HepG2 (cell line): ENCODE measurements around the gene ARFGEF3. TPM values are rescaled to one million over a fixed set of nuclear protein-coding genes. Genes with fewer than 3 reads are reported as not detected.
A peak's percentile ranks its signal among the peaks of the same experiment; 100 is the strongest.

ENCODE experiments used
- BORCS8-MEF2B ChIP-seq: sonication (generic); formaldehyde crosslinking; IDR thresholded peaks from 2 replicates; pipeline ENCODE4 v1.8.0; 2022; ENCODE audit warnings: mild to moderate bottlenecking, missing genetic modification reagents
- DRAP1 ChIP-seq: IDR thresholded peaks from 2 replicates; pipeline ENCODE4 v1.6.1; 2016; ENCODE audit warnings: missing genetic modification reagents, missing compliant biosample characterization
- FOXA3 ChIP-seq: IDR thresholded peaks from 2 replicates; pipeline ENCODE4 v1.6.1; 2016; ENCODE audit warnings: missing genetic modification reagents, missing compliant biosample characterization
- HHEX ChIP-seq: IDR thresholded peaks from 2 replicates; pipeline ENCODE4 v1.6.1; 2016; ENCODE audit warnings: control low read depth
- HOXD1 ChIP-seq: sonication (generic); formaldehyde crosslinking; IDR thresholded peaks from 2 replicates; pipeline ENCODE4 v1.5.0; 2020; ENCODE audit warnings: missing genetic modification reagents
- IRF2 ChIP-seq: IDR thresholded peaks from 2 replicates; pipeline ENCODE4 v1.6.1; 2018; ENCODE audit warnings: missing genetic modification reagents, missing compliant biosample characterization
- KDM4B ChIP-seq: sonication (generic); formaldehyde crosslinking; IDR thresholded peaks from 2 replicates; pipeline ENCODE4 v1.4.0; 2020; ENCODE audit warnings: missing genetic modification reagents
- MAFK ChIP-seq, 2 experiments: IDR thresholded peaks in 1 of 2; conservative IDR thresholded peaks in 1 of 2; 2 replicates each; pipeline ENCODE4 v1.6.1; 2011; ENCODE audit warnings: improper control_type of control experiment in 2 of 2, low read length in 2 of 2
- NFIB ChIP-seq: sonication (generic); formaldehyde crosslinking; IDR thresholded peaks from 2 replicates; pipeline ENCODE4 v1.9.0; 2021; ENCODE audit warnings: missing genetic modification reagents, mild to moderate bottlenecking, borderline replicate concordance
- PBX3 ChIP-seq: sonication (generic); formaldehyde crosslinking; IDR thresholded peaks from 2 replicates; pipeline ENCODE4 v1.8.1; 2023; ENCODE audit warnings: missing genetic modification reagents, inconsistent platforms, borderline replicate concordance
- RERE ChIP-seq: IDR thresholded peaks from 2 replicates; pipeline ENCODE4 v1.6.1; 2016; ENCODE audit warnings: low read depth, missing genetic modification reagents, missing compliant biosample characterization
- REST ChIP-seq, 2 experiments: IDR thresholded peaks; 2 replicates each; pipeline ENCODE4 v1.6.1; 2011 to 2012; ENCODE audit warnings: low read length in 2 of 2, borderline replicate concordance in 1 of 2, low read depth in 1 of 2, mild to moderate bottlenecking in 1 of 2, moderate library complexity in 1 of 2
- SOX6 ChIP-seq, 2 experiments: fragments of 450-650 bp in 1 of 2; sonication (generic) in 1 of 2; formaldehyde crosslinking in 1 of 2; IDR thresholded peaks; 2 replicates each; pipeline versions ENCODE4 v1.4.0 to v1.6.1; 2017 to 2020; ENCODE audit warnings: antibody characterized with exemption in 1 of 2, mild to moderate bottlenecking in 1 of 2, missing genetic modification reagents in 1 of 2
- SP2 ChIP-seq: sonication (generic); formaldehyde crosslinking; IDR thresholded peaks from 2 replicates; pipeline ENCODE4 v1.5.1; 2020; ENCODE audit warnings: mild to moderate bottlenecking, missing genetic modification reagents
- THAP11 ChIP-seq: IDR thresholded peaks from 2 replicates; pipeline ENCODE4 v1.6.1; 2016; ENCODE audit warnings: missing biosample characterization, missing genetic modification reagents
- TMF1 ChIP-seq: sonication (generic); formaldehyde crosslinking; IDR thresholded peaks from 2 replicates; pipeline ENCODE4 v1.8.1; 2022; ENCODE audit warnings: low read depth, missing genetic modification reagents
- ZFP36L2 ChIP-seq: sonication (generic); formaldehyde crosslinking; IDR thresholded peaks from 2 replicates; pipeline ENCODE4 v1.4.0; 2020; ENCODE audit warnings: missing genetic modification reagents
- ZNF143 ChIP-seq: sonication (generic); formaldehyde crosslinking; IDR thresholded peaks from 2 replicates; pipeline ENCODE4 v1.4.0; 2020; ENCODE audit warnings: missing genetic modification reagents
- ZSCAN29 ChIP-seq: sonication (generic); formaldehyde crosslinking; conservative IDR thresholded peaks from 2 replicates; pipeline ENCODE4 v1.4.0; 2020; ENCODE audit warnings: mild to moderate bottlenecking, missing genetic modification reagents
- polyA plus RNA-seq, 8 experiments: library from polyadenylated mRNA; depleted of rRNA in 3 of 8; stranded (reverse) in 7 of 8; unstranded in 1 of 8; fragments of >200 nt; fragmentation: Illumina TruSeq in 4 of 8; extraction: Trizol in 4 of 8; gene quantifications; 2 replicates each; pipeline versions ENCODE4 v1.2.1 to v1.2.3, GENCODE V29; 2011 to 2016; ENCODE audit warnings: low read depth in 4 of 8, missing spikeins in 1 of 8, mixed read lengths in 1 of 8; ENCODE audit not compliant: insufficient read depth in 1 of 8
- total RNA-seq, 5 experiments: library from RNA; depleted of rRNA; stranded (reverse); fragments of >200 nt; fragmentation: Illumina TruSeq; extraction: Trizol; gene quantifications; 2 replicates each; pipeline ENCODE4 v1.2.3, GENCODE V29; 2016; ENCODE audit warnings: low read depth in 1 of 5

ARFGEF3 gene
- total and polyA plus RNA-seq, 2 of the 13 experiments (the other 11 are each of a cell fraction or from before 2014, with no cell fraction given): 0.60 to 2.6 TPM

GRCh38 chr6:138161338-138162110, at the start of gene ARFGEF3 (continued):
- TF ChIP-seq FOXA3 (CRISPR knock-in tag) (no peak), IRF2 (CRISPR knock-in tag) (no peak; the same call in 1 of the 2 replicates), ZFP36L2 (CRISPR knock-in tag) (no peak), HHEX (CRISPR knock-in tag) (no peak), THAP11 (no peak), DRAP1 (CRISPR knock-in tag) (no peak), NFIB (CRISPR knock-in tag) (no peak), TMF1 (peak; percentile 81; the same call in 1 of the 2 replicates), SOX6 (IDR thresholded peaks at IDR 0.05) (no peak), SOX6 (CRISPR knock-in tag; IDR thresholded peaks at IDR 0.05) (0 out of 2 replicates have a peak, but pooled peaks have one; percentile 22), BORCS8-MEF2B (CRISPR knock-in tag) (peak; percentile 54; the same call in 1 of the 2 replicates), ZSCAN29 (CRISPR knock-in tag) (0 out of 2 replicates have a peak, but pooled peaks have one; percentile 24), SP2 (no peak), KDM4B (CRISPR knock-in tag) (no peak), PBX3 (no peak), RERE (no peak; the same call in 1 of the 2 replicates), MAFK (conservative IDR thresholded peaks at IDR 0.05 in 1 of 2, IDR thresholded peaks at IDR 0.05 in 1 of 2; ENCODE audit: low read length in 2 of 2) (no peak), ZNF143 (CRISPR knock-in tag) (no peak), REST (IDR thresholded peaks at IDR 0.05; ENCODE audit: borderline replicate concordance in 1 of 2, low read depth in 1 of 2, low read length in 2 of 2) (no peak), HOXD1 (CRISPR knock-in tag) (0 out of 2 replicates have a peak, but pooled peaks have one; percentile 2)
